Stimulated activated CD8-positive, alpha-beta memory T cell treated with anti-CD3 and anti-CD28 coated beads, Interleukin-4, amount 100 ng/mL, for 1 hour (primary cell): Measurements from ENCODE around the gene RXRA.

Experiments used
- DNase-seq, 2 donors: peaks; one replicate each; pipeline ENCODE4 v3.0.0-alpha.2; 2020; ENCODE audit warnings: low read depth in 2 of 2, low spot score in 1 of 2

RXRA gene

DNA sequence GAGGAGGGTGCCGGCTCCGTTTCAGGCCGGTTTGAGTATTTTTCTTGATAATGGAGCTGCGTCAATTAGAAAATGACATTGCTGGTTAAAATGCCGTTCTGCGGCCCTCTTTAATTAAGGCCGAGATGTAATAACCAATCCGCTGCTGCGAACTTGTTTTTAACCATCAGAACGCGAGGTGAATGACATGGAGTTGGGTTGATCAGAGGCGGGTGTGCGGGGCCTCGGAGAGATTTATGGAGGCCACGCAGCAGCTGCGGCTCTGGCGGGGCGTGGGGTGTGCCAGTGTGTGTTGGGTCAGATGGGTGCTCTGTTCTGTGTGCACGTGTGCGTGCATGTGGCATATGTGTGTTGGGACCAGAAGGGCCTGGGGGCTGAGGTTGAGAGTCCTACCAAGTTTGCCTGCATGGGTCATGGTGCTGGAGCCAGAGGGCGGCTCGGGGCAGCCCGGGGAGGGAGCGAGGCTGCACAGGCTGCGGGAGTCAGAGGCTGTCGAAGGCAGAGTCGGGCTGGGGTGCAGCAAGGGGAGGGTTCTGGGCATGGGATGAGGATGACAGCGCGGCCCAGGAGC, 25.4 kb downstream of the RXRA start:
- no peak for DNase-seq

DNA sequence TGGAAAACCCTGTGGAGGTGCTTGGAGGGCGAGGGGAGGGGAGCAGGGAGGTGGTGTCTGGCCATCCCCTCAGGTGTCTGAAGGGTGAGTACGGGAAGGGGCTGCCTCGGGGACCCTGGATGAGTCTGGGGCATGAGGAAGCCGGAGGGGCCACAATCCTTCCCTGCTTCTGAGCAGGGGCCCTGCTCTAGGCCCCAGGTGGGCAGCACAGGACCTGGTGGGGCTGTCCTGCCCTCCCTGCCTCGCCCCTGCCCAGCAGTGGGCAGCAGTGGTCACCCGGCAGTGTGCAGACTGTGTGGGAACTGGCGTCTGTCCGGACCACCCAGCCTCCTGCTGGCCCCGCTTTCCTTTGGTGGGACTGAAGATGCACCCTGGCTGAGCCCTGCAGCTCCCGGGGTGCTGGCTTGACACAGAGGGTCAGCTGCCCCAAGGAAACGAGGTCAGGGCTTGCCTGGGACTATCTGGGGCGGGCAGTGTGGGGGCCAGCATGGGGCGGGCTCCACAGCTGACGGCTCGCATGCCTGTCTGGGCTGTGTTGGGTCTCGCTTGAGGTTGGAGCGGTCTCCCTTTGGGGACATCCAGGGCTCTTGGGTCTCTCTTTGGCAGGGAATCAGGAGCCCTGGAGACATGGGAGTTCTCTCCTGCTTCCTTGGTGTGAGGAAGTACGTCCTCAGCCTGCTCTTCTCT, 26.1 kb downstream of the RXRA start:
- DNase-seq = no peak

DNA sequence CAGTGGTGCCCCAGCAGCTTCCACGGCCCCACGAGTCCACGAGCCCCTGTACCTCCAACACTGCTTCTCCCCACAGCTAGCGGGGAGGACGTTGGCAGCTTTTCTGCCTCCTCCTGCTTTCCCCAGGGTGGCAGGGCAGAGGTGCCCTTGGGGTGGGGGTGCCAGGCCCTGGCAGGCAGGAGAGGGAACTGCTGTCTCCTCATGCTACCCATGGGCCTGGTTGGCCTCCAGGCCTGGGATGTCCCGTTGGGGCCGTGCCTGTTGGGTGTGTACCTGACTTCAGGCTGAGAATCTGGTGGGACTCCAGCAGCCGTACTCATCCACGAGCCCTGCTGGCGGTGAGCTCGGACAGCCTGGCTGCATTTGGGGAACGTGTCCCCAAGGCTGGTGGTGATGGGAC, 27.3 kb downstream of the RXRA start:
- DNase-seq = no peak

DNA sequence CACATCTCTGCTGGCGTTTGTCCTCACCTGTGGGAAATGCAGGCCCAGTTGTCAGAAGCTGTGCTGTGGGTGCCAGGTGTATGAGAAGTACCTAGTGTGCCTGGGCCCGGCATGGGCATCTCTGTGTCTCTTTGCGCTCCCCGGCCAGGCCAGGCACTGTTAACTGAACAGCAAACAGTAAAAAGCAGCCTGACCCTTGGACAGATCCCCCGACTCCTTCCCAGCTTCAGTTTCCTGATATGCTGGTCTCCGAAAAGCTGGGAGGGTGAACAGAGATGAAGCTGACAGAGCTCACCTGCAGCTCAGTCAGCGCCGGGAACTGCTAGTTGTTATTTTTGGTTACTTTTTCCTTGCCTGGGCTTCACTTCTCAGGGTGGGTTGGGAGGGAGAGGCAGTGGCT, 28.9 kb downstream of the RXRA start:
- DNase-seq = no peak

DNA sequence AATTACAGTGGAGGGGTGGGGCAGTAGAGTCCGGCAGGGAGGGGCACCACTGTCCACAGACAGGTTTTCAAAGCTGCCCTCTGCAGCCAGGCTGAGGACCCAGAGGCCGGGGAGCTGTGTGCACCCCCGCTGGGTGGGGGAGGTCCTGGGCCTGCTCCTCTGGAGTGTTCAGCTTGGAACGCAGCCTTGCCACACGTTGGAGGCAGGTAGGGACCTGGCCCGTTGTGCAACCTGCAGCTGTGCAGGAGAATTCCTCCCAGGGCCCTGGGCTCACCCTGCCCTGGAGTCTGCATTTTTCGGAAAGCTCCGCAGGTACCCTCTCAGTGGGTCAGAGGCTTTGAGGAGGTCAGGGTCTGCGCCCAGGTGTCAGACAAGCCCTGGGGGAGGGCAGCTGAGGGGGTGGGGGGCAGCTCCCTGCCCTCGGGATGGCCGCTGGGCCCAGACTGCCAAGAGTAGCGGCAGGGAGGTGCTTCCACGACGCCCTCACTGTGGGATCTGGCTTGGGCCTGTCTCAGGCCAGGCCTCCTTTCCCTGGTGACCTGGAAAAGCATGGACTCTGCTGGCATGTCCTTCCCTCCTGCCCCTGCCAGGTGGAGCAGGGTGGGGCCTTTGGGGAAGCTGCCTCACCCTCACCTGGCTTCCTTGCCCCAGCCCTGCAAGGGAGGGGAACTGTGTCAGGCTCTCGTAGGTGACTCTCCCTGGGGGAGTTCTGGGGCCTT, 29.5 kb downstream of the RXRA start:
- DNase-seq = no peak

DNA sequence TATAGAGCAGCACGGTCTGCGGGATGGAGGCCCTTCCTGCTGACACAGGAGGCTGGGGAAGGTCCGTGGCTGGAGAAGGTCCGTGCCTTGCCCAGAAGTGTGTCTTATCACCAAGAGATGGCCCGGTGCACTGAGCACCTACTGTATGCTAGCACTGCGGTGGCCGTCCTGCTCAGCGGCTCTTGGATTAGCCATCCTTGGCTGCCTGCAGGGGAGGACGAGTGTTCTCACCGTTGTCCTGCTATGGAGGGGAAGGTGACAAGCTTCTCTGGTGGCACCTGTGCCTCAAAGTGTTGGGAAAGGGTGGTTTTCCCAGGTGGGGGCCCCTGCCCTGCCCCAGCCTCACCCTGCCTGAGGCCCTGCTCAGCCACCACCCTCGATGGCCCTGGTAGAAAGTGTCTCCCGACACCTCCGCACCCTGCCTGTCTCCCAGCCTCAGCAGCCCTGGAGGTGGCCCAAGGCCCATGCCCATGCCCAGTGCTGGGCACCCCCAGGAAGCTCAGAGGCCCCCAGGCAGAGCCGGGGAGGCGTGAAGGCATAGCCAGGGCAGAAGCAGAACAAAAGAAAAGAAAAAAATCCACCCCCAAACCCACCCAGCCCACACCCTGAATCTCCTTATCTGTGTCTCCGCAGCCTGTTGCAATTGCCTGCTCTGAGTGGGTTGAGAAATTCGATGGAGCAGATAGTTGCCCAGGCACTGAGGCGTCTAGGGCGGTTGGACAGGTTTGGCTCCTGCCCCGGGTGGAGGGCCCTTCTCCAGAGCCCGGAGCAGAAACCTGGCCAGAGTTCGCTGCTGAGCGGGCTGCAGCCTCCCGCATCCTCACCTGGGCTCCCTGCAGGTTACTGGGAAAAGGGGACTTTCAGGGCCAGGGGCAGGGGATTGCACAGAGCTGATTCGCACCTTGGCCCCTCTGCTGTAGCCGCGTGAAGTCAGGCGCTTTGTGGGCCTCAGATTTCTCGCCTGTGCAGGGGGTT, 30.5 kb downstream of the RXRA start:
- no peak for DNase-seq

DNA sequence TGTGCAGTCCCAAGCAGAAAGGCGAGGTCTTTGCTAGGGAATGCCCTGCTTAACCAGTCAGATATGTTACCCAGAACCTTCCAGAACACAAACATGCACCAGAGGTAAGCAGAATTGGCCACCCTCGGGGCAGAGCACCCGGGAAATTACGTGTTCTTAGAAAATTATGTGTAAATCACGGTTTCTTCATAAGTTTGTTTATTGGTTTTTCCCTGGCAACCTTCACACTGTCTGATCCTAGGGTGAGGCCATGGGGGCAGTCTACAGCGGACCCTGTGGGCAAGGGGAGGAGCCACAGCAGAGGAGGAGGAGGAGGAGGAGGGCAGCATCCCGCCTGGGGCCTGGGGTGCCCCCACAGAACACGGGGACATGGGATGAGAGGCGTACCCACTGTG, 31.4 kb downstream of the RXRA start:
- no peak for DNase-seq

DNA sequence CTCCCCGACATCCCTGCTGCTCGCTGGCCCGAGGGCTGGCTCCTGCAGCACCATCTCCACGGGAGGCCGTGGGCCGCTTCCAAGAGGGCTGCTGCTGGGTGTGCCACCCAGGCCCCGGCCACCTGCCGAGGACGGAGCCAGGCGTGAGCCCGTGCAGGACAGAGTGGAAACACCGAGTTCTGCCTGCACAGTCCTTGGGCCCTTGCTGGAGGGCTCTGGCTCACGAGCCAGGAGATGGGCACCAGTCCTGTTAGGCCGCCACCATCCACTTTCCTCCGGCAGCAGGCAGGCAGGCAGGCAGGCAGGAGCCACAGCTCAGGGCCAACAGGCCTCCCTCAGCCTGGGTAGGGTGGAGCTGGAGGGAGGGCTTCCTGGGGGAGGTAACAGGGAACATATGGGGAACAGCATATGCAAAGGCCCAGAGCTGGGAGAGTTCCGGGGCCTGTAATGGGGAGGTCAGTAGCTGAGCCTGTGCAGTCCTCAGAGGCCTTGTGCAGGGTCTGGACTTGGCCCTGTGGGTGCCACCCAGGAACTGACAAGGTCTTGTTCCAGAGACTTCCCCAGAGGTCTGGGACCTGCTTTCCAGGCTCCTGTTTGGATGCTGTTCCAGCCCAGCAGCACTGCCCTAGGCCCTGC, 31.9 kb downstream of the RXRA start:
- no peak for DNase-seq

DNA sequence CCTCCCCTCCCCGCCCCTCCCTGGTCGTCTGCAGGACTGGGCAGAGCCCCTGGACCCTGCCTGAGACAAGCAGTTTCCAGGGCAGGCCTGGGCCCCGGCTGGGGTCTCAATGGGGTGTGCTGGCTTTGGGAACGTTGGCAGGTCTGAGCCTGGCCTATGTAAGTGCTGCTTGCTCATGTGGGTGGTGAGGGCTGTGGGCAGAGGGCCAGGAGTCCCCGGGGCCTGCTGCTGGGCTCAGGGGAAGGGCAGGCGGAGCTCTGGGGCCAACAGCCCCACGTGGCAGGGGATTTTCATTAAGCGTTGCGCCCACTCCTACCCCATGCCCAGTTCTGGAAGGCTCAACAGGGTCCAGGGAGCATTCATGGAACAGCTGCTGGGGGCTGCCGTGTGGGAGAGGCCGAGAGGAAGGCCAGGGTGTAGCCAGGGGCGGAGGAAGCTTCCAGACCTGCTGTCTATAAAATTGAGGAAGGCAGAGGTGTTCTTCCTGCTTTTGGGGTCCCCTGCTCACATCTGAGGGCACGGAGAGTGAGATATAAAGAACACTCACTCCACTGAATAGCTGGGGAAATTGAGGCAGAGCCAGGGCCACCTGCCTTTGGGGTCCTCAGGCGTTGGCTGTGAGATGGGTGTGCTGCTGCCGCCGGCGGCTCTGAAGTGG, 32.5 kb downstream of the RXRA start:
- no peak for DNase-seq

DNA sequence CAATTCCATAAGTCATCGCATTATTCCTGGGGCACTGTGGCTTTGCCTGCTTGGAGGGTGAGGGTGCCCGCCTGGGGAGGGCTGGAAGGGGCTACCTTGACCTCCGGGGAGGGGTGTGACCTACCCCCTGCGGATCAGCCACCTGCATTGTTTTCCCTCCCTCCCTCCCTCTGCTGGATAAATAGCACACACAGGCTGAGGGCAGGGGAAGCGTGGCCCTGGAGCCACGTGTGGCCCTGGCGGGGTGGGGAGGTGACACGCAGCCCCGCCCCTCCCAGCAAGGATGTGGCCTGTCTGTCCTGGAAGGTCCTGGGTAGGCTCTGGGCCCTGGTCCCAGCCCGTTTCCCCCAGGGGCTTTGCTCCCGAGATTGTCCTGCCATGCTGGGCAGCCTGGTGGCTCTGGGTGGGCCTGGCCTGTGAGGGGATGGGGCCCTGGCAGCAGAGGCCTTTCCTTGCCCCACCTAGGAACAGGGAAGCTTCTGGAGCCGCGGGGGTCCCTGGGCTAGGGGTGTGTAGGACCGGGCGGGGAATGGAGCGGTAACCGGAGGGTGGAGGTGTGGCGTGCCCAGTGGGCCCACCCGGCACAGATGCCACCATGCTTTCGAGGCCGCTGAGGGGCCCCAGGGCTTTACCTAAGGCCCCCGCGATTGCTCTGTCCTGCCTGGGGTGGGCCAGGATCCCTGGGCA, 33.4 kb downstream of the RXRA start:
- no peak for DNase-seq

DNA sequence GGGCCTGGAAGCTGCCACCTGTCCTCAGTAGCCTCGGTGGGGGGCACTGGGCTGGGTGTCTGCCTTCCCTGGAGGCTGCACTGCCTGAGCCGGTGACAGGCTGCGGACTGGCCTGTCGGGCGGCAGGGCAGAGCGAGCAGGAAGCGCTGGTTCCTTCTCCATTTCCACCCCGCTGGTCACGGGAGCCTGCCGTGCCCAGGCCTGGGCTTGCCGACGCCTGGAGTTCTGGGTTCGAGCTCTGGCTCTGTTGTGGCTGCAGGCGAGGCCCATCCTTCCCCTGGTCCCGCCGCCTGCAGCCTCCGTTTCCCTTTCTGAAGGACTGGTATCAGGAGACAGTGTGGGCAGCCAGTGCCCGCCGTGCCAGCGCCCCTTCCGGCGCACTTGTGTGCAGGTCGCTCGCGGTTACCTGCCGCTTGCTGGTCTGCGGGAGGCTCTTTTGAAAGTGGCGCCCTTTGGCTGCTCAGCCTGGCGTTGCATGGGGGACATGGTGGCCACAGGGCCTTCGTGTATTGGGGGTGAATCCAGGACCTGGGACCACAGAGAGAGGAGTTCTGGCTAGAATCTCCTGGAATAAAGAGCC, 34.0 kb downstream of the RXRA start:
- DNase-seq = no peak

DNA sequence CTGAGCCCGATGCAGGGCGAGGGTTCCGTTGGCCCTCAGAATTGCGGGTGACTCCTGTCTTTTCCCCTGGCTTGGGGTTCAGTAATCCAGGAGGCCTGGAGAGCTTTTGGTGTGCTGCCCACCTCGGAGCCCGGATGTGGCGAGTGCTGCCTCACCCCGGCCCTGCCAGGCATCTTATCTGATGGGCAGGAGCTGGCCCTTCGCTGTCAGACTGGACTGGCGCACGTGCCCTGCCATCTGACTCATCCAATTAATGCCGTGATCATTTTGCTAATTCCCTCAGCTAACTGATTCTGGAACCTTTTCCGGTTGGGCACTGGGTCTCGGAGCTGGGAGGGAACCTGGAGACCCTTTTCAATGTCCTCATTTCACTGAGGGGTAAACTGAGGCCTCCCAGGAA, 34.6 kb downstream of the RXRA start:
- DNase-seq = no peak

DNA sequence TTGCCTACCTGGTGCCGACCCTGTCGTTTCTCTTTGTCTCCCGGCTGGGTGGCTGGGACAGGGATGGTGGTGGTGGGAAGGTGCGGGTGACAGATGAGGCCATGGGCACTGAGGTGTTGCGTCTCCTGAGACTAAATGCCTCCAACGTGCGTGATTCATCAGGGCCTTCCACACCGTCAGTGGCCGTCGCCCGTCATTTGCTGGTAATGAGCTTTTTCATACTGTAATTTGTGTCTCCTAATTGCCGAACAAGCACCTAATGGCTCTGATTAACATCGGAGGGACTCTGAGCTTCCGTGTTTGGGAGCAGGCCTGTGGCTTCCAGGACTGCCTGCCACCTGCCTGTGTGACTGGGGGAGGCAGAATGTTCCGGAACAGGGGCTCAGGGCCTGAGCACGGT, 35.2 kb downstream of the RXRA start:
- no peak for DNase-seq

DNA sequence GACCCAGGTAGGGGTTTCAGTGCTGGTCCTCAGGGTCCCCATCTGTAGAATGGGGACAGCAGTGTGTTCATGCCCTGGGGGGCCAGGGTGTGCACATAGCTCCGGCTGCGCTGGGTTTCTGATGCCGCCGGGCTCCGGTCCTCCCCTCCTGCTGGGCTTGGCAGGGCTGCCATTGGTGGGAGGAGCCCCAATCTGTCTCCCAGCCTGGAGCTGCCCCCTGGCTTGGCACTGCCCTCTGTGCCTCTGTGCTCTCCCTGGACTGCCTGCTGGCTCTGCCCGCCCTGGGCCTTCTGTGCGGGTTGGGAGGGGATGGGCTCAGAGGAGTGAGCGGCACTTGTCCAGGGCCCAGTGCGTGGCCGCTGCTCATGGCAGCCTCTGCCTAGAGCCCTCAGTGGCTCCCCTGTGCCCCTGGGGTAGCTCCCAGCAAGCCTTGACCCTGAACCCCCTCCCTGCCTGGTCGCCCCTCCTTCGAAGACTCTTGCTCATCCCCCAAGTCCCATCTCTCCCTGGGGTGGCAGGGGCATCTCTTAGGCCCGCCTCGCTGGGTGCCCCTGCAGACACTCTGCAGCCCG, 35.7 kb downstream of the RXRA start:
- DNase-seq = no peak

DNA sequence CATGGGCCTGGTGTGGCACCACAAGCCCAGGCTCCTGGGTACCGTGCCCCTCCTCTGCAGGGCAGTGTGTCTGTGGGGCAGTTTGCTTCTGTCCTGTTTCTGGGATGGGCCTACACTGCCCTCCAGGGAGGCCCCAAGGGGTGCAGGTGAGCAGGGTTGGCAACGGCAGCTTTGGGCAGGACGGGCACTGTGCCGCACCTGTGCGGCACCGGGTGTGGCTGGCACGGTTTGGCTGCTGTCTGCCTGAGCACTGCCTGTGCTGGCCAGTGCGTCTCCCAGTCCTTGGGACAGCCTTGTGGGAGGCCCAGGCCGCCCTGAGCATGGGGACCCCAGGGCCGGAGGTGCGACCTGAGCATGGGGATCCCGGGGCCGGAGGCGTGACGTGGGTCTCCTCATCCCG, 37.2 kb downstream of the RXRA start:
- no peak for DNase-seq

DNA sequence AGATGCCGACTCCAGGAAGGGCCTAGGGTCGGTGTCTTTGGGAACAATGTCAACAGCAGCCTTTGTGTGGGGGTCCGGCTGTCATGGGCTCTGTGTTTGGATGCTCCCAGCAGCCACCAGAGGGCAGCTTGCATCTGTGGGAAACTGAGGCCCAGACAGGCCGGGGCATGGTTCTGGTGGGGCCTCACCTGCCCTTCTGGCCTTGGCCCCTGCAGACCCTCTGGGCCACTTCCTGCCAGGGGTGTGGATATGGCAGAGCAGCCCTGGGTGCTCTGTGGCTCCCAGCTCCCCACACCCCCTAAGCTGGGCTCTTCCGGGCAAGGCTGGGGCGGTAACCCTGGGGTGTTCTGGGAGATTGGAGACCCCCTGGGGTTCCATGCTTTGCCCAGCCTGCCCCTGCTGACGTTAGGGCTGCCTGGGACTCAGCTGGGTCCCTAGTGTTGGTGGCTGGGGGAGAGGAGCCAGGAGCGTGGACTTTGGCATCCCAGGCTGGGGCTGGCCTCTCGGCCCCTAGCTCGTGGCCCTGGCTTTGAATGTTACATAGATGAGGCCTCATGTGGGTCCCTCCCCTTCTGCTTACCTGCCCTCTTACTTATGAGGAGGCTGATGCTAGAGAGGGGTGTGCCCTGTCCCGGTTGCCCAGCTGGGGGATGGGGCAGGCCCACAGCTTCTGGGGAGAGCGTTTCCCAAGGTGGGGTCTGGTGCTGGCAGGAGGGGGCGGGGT, 38.3 kb downstream of the RXRA start:
- no peak for DNase-seq

DNA sequence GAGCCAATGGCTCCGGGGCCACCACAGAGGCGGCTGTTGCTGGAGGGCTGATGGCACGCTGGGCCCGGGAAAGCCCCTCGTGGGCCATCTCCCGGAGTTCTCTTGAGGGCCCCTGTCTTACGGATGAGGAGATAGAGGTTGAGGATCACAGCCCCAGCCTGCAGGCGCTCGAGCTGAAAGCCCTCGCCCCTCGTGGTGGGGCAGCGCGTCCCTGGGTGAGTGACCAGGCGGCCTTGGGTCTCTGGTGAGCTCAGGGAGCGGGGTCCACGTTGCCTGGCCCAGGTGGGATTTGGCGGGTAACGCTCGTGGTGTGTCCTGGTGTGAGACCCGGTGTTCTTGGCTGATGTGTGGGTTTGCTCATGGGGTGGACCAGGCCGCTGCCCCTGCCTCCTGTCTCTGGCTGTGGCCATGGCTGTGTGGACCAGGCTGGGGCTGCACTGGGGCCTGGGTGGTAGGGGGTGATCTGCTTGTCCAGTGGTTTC, 38.9 kb downstream of the RXRA start:
- DNase-seq = no peak

DNA sequence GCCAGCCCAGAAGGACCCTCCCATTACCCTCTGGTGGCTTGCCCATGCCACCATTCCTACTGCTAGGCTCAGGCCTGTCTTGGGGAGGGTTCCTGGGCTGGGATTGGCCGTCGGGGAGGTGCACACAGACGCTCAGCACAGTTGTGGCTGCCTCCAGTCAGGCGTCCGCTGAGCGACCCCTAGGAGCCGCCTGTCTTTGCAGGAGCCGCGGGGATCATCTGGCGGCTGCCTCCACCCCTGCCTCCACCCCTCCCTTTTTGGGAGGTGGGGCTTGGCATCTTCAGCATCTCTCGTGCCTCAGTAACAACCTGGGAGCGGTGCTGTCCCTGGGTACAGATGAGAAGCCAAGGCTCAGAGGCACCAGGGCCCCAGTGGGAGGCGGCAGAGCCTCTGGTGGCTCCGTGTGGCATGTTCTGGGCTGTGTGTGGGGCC, 39.6 kb downstream of the RXRA start:
- DNase-seq = no peak
